ENCODE measurements around the gene TCP11.

Gene TCP11

GRCh38 chr6:35165630-35166071 is 24.5 kb upstream of the TCP11 start:
- DNase-seq (ENCODE audit: low spot score) = no peak
- H3K27ac ChIP-seq = no peak overlapping the region
- TF ChIP-seq CTCF (IDR thresholded peaks at IDR 0.05) = no peak

GRCh38 chr6:35164868-35165267 is 23.7 kb upstream of the TCP11 start:
- Histone ChIP-seq H3K27ac (no peak overlapping the region), H3K4me3 (no peak overlapping the region)

More at GRCh38 chr6:35165630-35166071, 24.5 kb upstream of the TCP11 start:
- H3K4me3 ChIP-seq = no peak overlapping the region

GRCh38 chr6:35164277-35164676 is 23.1 kb upstream of the TCP11 start:
- TF ChIP-seq CTCF (IDR thresholded peaks at IDR 0.05) = no peak
- DNase-seq (ENCODE audit: low spot score) = no peak
- Histone ChIP-seq H3K4me3 (no peak overlapping the region), H3K27ac (no peak overlapping the region)

More at GRCh38 chr6:35164868-35165267, 23.7 kb upstream of the TCP11 start:
- TF ChIP-seq CTCF (IDR thresholded peaks at IDR 0.05) = no peak
- no peak for DNase-seq (ENCODE audit: low spot score)

GRCh38 chr6:35163836-35164235 is 22.7 kb upstream of the TCP11 start:
- no peak for DNase-seq (ENCODE audit: low spot score)

GRCh38 chr6:35161776-35162607 is 20.9 kb upstream of the TCP11 start:
- H3K4me3 ChIP-seq = no peak overlapping the region
- no peak overlapping the region for H3K27ac ChIP-seq
- no peak for DNase-seq (ENCODE audit: low spot score)
- TF ChIP-seq CTCF (IDR thresholded peaks at IDR 0.05) = no peak

More at GRCh38 chr6:35163836-35164235, 22.7 kb upstream of the TCP11 start:
- Histone ChIP-seq H3K27ac (no peak overlapping the region), H3K4me3 (no peak overlapping the region)
- no peak for TF ChIP-seq CTCF (IDR thresholded peaks at IDR 0.05)

- Histone ChIP-seq H3K4me3 (no peak overlapping the region), H3K27ac (no peak overlapping the region)
- no peak for TF ChIP-seq CTCF (IDR thresholded peaks at IDR 0.05)
- DNase-seq (ENCODE audit: low spot score) = no peak
These were observed 20.1 kb upstream of the TCP11 start for GRCh38 chr6:35161266-35161665.

GRCh38 chr6:35160642-35161041 is 19.5 kb upstream of the TCP11 start:
- Histone ChIP-seq H3K4me3 (no peak overlapping the region), H3K27ac (no peak overlapping the region)
- TF ChIP-seq CTCF (IDR thresholded peaks at IDR 0.05) = no peak
- no peak for DNase-seq (ENCODE audit: low spot score)
